GM21786 (cell line): ENCODE data around the gene RPL19.

Experiments
- ATAC-seq: cut with Tn5 transposase; IDR thresholded peaks from one replicate; pipeline ENCODE4 v1.9.1; 2021; ENCODE audit not compliant: unreplicated experiment

The RPL19 gene

DNA sequence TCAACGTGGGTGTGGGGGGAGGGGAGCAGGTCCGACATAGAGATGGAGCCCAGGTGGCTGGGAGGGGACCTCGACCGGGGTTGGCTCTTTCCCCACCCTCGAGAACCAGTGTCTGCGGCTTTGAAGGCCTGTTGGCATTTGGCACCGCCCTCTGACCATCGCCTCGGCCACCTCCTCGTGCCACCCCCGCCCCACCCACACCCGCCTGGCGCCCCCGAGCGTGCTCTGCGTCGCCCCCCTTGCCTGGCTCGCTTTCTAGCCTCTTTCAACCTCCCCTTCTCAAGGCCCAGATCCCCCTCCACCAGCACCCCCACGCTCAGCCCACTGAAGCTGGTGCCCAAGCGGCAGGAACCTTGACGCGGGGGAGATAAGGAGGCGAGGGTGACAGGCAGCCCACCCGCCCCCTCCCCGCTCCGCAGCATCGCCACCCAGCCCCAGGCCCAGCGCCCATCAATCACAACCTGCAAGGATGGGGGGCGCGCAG is 3.2 kb upstream of the RPL19 start:
- no peak for ATAC-seq

DNA sequence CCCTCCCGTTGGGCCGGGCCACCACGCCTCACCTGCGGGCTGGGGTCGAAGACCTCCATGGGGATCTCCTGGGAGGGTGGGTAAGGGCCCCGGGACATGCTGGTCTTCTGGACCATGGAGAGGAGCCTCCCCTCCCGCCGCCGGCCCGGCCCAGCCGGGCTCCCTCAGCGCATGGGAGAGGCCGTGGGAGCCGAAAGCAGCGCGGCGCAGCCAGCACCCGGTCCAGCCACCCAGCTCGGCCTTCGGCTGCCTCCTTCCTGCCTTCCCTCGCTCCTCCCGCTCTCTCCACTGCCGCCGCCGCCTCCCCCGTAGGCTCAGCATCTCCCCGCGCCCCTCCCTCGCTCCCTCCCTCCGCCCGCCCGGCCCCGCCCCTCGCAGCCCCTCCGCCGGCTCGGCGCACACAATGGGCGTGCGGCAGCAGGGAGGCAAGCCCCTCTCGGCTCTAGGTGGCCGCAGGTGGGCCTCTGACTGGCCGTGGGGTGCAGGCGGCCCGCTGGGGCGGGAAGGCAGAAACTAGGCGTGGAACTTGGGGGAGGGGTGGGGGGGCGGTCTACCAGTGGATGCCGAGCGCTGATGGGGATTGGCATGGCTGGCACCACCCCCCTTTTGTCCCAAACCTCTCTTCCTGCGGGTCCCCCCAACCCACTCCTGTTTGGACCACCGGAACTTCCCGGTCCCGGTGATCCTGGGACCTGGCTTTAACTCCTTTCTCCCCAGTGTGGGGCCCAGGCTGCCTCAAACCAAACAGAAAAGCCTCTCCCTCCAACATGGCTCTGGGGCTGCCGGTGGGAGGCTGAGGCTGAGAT is 2.5 kb upstream of the RPL19 start, which contains the start of gene CACNB1:
Gene CACNB1, minus strand, starts transcription at position 290 of the 806 bp plus-strand sequence. Its CDS starts 174 bp downstream, at position 116.
- no peak for ATAC-seq

- no peak for ATAC-seq
These were observed 1.9 kb upstream of the RPL19 start for GRCh38 chr17:39198186-39198566.

GRCh38 chr17:39199820-39200069 is 338 bp upstream of the RPL19 start:
- peak; percentile 48 for ATAC-seq

DNA sequence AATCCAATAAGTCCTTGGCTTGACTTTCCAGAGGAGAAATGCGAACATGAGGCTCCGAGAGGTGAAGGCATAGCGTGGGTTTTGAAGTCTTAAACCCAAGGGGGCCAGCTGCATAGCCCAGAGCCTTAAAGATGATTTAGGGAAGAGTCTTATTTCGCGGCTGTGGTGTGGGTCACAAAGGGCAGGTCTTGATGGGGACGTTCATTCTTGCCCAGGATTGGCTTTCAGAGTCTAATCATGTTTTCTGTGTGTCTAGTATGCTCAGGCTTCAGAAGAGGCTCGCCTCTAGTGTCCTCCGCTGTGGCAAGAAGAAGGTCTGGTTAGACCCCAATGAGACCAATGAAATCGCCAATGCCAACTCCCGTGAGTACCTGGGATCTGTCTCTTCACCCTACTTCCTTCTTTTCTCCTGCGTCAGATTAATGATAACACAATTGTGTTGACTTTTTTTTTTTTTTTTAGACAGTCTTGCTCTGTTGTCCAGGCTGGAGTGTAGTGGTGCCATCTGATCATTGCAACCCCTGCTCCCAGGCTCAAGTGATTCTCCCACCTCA is 951 bp downstream of the RPL19 start:
- no peak for ATAC-seq

DNA sequence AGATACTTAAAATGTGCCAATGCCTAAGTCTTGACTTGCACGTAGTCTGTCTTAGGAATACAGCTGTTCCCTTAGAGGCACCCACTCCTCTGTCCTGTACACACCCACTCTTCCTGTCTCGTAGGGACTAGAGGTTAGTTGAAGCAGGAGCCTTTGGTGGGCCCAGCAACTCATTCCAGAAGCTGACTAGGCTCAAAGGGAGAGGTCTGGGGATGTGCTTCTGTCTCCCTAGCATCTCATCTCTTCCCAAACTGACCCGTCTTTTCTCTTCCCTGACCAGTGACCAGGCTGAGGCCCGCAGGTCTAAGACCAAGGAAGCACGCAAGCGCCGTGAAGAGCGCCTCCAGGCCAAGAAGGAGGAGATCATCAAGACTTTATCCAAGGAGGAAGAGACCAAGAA is 4.2 kb downstream of the RPL19 start:
- ATAC-seq = no peak

DNA sequence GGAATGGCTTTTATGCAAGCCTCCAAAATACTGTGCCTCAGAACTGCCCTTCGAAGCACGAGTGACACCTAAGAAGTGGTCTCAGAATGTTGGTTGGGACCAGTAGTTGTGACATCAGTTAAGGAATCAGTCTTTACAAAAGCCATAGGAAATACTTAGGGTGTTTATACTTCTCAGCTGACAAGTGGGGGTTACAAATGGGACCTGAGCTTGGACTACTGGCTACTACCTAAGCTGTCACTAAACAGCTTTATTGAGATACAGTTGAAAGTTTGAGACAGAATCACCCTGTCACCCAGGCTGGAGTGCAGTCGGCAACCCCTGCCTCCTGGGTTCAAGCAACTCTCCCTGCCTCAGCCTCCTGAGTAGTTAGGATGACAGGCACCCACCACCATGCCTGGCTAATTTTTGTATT is 5.0 kb downstream of the RPL19 start:
- ATAC-seq = no peak

DNA sequence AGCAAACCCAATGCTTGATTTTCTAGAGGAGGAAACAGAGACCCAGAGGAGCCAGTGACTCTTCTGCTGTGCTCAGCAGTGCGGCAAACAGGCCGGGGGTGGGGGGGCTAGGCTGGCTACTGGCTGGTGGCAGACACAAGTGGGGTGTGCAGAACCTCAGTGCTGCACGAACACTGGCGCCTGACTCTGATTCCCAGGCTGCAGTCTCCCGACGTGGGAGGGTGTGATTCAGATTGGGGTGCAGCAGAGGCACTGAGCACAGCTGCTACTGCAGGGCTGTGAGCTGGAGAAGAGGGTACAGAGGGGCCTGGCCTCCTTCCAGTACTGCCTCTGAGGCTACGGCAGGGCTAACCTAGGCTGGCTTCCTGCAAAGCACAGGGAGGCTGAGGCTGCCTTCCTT is 8.1 kb downstream of the RPL19 start:
- no peak for ATAC-seq

DNA sequence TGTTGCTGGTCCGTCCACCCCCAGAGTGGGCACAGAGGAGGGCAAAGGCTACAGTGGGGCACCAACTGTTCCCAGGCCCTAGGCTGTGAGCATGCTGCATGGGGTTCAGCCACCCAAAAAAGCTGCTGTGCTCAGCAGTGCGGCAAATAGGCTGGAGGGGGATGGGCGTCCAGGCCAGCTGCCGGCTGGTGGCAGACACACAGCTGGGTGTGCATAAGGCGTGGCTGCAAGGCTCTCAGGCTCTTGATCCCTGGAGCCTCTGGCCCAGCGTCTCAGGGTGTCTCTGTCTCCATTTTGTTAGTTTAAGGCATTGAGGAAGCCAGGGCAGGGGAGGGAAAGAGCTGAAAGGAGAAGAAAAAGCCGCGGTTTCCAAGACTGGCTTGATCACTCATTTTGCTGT is 8.8 kb downstream of the RPL19 start:
- peak; percentile 46 for ATAC-seq

- ATAC-seq = no peak
These were observed 9.4 kb downstream of the RPL19 start for GRCh38 chr17:39209317-39210092.

DNA sequence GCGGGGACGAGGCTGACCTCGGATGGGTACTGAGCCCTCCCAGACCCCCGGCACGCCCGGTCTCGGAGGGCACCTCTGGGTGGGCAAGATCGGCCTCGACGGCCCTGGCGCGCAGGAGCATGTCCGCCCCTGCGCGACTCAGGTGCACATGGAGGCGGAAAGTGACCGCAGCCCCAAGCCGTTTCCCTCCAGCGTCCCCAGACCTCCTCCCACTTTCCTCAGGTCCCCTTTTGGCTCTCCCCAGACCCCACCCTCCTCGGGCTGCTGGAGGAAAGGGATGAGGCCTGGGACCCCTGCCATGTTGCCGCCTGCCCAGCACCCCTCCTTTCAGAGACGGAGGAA is 10.0 kb downstream of the RPL19 start:
- no peak for ATAC-seq

DNA sequence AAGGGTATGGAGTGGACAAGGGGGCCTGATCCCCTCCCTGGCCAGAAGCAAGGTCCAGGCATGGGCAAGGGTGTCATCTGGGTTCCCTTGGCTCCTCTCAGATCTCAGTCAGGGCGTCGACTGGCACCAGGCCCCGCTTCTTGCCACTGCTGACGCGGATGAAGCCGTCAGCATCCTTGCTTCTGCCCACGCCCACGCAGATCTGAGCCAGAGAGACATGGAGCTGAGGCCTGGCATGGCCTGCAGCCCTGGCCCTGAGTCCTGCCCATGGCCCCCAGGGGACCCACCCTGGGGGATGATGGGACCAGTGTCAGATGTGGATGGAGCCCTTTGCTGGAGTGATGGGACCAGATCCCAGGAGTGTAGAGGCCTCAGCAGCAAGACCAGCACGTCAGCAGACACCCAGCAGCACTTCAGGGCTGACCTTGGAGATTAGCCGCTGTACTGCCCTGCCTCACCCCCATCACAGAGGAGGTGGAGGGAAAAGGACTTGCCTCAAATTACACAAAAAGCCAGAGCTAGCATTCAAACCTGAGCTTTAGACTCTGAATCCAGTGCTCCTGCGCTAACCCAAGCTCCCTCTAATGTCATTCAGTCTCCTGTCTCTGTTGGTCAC is 12.2 kb downstream of the RPL19 start:
- ATAC-seq = no peak

- no peak for ATAC-seq
These were observed 12.9 kb downstream of the RPL19 start for GRCh38 chr17:39212841-39213480.

DNA sequence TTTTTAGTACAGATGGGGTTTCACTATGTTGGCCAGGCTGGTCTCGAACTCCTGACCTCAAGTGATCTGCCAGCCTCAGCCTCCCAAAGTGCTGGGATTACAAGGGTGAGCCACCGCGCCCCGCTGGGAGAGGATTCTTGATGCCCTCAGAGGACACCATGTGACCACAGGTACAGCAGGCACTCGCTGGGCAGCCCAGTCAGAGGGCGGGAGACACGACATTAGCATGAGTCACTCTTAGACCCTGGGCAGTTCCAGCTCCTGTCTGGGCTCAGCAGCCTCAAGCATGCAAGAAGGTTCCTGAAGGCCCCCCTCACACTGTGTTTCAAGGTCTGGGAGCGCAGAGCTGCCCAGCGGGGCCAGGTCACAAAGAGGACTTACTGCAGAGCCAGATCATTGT is 13.8 kb downstream of the RPL19 start:
- ATAC-seq = no peak

DNA sequence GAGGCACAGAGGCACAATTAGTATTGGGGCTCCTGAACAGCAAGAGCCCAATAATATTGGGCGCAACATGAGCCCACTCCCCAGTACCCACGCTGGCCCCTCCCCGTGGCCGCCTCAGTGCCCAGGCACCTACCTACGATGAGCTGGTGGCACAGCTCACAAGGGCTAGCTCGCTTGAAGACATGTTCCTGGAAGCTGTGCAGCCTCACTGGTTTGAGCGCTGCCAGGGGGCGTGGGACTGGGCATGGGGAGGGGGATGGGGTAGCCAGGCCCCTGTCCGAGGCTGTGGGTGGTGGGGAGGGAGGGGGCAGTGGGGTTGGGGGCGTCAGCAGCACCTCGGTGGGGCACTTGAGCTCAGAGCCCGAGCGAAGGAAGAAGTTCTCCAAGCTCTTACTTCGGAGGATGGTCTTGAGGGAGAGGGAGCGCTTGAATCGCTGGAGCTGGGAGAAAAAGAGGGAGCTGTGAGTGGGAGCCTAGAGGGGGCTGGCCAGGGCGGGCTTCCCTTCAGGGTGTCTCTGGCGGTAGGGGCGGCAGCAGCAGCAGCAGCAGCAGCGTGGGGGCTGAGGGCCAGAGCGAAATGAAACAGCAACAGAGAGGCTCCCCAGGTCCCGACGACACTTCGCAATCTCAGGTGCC is 17.8 kb downstream of the RPL19 start:
- ATAC-seq = no peak

DNA sequence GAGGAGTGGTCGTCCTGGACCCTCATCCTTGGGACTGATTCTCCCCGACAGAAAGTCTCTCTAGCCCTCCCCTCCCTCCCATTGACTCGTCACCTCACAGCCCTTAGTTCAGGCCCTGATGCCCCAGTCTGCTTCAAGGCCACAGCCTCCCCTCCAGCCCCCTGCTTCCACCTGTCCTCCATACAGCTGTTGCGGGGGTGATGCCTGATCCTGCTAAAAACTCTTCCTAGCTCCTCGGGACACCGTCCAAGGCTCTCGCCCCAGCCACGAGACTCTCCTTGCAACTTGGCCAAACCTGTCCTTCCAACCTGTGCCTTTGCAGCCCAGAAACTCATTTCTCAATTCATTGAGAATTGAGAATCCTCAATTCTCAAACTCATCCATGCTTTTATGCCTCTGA is 18.8 kb downstream of the RPL19 start:
- no peak for ATAC-seq

- no peak for ATAC-seq
These were observed 19.6 kb downstream of the RPL19 start for GRCh38 chr17:39219647-39220154.

DNA sequence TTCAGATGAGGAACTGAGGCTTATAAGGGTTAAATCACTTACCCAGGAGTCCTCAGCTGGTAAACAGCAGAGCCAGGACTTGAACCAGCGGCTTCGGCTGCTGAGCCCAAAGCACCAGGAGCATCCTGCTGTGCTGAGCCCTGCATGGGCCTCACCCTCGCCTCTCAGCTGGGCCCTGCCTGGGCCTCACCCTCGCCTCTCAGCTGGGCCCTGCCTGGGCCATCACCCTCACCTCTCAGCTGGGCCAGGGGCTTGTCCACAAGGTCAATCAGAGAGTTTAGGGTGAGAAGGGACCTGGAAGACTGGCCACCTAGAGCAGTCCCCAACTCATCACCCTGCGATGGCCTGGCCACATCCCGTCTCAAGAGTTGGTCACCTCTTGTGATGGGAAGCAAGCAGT is 21.5 kb downstream of the RPL19 start:
- ATAC-seq = no peak

GRCh38 chr17:39222151-39222550 is 22.1 kb downstream of the RPL19 start:
- ATAC-seq = no peak
